HG03097 (cell line): Measurements from ENCODE around the gene EN2.
A peak's percentile ranks its signal among the peaks of the same experiment; 100 is the strongest.

Experiments used
- ATAC-seq: cut with Tn5 transposase; IDR thresholded peaks from one replicate; pipeline ENCODE4 v1.9.1; 2021; ENCODE audit not compliant: unreplicated experiment, low FRiP score

The EN2 gene

GRCh38 chr7:155462163-155462735 lies 4.3 kb downstream of the EN2 start:
- ATAC-seq, result no peak

GRCh38 chr7:155463114-155463811 lies 5.3 kb downstream of the EN2 start:
- no peak for ATAC-seq

DNA sequence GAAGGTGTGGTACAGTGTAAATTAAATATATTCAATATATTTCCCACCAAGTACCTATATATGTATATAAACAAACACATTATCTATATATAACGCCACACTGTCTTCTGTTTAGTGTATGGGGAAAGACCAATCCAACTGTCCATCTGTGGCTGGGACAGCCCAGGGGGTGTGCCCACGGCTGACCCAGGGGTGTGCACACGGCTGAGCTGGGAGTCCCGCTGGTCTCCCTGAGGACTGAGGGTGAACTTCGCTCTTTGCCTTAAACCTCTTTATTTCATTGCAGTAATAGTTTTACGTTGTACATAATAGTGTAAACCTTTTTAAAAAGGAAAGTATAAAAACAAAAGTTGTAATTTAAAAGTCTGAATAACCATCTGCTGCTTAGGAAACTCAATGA lies 6.3 kb downstream of the EN2 start:
- ATAC-seq, result no peak

DNA sequence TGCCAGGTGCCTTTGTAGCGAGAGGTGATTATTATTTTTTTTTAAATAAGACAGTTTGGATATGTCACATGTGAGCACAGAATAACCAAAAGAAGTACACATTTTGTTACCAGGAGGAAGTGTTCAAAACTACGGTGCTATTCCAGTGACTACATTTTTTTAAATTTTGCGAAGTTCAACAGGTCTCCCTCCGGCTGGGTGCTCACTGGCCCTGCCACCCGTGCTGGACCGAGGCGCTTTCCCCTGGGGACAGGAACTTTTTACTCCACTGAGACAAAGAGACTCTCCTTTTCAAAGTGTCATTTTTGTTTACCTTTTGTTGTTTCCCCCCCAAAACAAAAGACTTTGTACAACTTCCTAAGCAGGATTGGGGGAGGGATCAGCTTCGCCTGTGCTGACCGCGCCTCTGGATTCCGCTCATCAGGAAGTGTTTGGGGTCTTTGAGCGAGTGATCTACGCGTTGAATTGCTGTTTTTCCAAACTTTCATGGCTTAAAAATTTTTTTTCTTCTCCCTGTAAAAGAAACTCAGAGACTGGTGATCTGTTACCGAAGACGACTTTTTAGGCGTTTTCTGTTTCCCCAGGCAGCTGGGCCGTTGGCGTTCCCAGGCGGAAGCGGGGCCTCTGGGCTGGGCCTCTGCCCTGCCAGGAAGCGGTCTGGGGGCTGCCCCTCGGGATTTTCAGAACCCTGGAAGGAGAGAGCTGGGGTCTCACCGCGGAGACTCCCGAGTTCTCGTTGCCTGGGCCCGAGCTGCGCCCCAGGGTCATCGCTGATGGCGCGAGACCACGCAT lies 7.2 kb downstream of the EN2 start:
- no peak for ATAC-seq

- ATAC-seq, result no peak
Measured at GRCh38 chr7:155465761-155466141, 7.8 kb downstream of the EN2 start.

GRCh38 chr7:155466142-155466813 lies 8.3 kb downstream of the EN2 start:
- ATAC-seq, result no peak

- no peak for ATAC-seq
Measured at GRCh38 chr7:155466814-155467733, 9.1 kb downstream of the EN2 start.

DNA sequence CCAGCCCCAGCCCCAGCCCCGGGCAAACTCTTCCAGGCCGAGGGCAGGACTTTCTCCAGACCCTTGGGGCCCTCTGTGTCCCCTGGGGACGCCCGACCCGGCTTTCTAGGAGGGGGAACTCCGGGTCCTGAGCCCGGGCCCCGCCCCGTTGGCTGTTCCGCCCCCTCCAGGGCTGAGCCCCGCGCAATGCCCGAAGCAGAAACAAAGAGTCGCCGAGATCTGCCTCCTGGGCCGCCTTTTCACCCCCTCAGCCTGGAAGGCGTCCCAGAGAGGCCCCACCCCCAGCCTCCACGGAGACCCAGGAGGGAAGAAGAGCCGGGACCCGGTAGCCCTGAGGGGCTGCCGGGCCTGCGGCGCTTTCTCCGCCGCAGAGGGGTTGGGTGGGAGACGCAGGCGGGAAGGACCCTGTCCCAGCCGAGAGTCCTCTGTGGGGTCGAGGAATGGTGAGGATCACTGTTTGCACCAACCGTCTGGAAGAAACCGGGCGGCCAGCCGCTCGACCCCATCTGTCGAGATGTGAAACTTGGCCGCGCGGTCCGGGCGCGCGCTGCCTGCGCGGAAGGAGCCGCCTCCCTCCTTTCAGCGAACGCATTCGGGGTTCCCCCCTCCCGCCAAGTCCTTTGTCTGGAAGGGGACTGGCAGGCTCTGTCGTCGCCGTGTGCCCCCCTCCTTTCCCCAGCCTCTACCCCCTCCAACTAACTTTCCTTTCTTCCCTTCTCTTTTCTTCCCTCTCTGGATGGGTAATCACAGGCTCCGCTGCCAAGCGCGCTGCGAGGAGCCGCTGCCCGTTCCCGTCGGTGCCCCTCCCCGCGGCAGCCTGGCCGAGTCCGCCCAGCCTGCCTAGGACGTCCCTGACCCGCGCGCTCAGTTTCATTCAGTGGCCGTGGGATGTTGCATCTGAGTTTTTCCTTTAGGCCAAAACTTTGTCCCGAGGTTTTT lies 10.2 kb downstream of the EN2 start:
- no peak for ATAC-seq

GRCh38 chr7:155468785-155469148 lies 10.8 kb downstream of the EN2 start:
- no peak for ATAC-seq

DNA sequence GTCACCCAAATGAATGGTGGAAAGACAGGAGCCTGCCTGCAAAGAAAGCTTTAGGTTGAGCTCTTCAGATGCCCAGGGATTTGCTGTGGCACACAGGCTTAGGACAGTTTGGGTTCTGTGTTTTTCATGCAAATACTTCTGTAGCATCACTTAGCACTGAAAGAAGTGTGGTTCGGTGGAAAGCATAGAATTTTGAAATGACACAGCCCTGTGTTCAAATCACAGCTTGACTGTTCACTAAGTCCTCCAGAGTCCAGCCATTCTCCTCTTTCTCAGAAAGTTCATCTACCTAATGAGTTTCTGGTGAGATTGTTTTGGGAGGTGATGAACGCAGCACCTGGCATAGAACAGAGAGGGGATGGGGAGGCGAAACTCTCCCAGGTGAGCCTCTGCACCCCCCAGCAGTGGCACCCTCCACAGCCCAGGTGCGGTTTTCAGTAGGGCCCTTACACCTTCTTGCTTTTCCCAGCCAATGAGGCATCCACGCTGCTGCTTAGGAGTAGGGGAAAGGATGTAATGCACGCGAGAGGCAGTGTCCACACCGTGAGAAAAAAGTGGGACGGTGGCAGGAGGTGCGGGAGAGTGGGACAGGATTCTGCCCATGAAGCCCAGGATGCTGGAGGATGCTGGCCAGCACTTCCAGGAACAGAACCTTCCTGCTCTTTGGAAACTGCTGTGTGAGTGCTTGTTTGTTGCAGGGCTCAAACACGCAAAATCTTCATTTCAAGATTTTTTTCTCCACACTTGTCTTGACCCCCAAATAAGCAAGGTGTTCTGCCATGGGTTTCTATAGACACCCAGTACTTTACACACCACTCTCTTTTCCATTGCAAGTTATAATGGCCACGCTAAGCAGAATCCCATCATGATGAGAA lies 11.6 kb downstream of the EN2 start:
- no peak for ATAC-seq

GRCh38 chr7:155470186-155470487 lies 12.2 kb downstream of the EN2 start:
- no peak for ATAC-seq

DNA sequence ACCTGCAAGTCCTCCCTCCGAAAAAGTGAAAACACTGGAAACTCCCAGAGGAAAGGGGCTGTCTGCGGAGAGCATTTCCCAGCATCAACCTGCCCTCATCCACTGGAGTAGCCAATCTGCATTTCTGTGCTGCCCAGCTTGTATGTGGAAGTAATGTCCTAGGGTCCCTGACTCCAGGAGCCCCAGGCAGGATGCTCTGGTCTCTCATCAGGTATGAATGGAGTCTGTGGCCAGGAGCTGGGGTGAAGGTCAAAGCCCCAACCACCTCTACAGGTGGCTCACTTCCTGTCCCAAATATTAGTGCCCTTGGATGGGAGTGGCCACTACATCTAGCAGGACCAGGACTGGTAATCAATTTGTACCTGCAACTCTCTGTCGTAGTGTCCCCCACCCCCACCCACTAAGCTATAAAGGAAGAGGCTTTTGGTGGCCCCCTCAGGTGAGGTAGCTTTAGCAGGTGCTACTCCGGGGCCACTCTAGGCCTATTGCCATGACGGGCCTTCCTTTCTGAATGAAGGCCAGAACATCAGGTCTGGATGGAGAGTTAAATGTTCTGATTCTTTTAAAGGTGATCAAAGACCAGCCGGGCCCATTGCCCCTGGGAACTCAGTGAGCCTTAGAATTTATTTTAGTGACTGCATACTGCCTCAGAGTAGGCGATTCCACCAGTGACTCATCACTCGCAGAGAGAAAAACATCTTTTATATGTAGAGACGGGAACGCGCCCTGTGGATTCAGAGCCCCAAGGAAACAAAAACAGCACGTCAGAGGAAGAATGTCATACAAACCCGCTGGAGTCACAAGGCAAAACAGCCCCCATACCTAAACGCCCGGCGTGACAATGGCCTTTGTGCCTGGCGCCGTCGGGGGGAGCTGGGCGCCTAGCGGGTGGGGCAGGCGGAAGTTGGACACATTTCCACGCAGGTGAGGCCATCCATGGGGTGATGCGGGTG lies 13.0 kb downstream of the EN2 start:
- ATAC-seq, result no peak

GRCh38 chr7:155471718-155472117 lies 13.8 kb downstream of the EN2 start:
- ATAC-seq, result no peak

DNA sequence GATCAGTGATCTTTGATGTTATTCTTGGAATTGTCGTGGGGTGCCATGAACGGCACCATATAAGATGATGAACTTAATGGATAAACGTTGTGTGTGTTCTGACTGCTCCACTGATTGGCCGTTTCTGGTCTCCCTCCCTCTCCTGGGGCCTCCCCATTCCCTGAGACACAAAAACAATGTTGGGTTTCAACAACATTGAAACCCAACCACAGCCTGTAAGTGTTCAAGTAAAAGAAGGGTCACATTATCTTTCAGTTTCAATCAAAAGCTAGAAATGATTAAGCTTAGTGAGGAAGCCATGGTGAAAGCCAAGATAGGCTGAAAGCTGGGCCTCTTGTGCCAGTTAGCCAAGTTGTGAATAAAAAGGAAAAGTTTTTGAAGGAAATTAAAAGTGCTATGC lies 19.5 kb downstream of the EN2 start:
- peak; percentile 94 for ATAC-seq

DNA sequence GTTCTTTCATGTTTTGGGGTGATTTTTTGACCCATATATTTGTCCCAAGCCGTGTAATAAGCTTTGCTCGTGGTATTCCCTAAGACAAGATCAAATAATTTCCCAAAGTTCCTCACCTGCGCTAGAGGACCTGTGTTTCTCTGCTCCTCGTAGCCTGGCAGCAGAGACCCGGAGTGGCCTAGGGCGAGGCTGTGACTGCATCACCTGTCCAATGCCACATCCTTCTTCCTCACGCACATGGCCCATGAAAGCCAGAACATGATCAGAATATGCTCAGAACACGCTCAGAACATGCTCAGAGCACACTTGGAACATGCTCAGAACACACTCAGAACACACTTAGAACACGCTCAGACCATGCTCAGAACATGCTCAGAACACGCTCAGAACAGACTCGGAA lies 23.8 kb downstream of the EN2 start:
- ATAC-seq, result no peak

GRCh38 chr7:155482511-155483183 lies 24.7 kb downstream of the EN2 start:
- no peak for ATAC-seq

GRCh38 chr7:155483245-155483644 lies 25.3 kb downstream of the EN2 start:
- no peak for ATAC-seq
